ENCODE results near the gene COP1.

DNA sequence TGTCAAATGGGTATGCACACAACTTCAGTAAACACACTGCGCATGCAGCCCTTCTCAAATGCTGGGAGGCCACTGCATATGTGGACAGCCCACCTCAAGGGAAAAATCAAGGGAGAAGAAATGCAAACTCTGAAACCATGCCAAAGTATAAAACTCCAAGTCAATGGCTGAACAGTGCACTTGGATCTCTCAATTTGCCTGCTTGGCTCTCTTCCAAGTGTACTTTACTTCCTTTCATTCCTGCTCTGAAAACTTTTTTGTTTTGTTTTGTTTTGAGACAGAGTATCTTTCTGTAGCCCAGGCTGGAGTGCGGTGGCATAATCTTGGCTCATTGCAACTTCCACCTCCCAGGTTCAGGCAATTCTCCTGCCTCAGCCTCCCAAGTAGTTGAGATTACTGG is 18.8 kb upstream of the COP1 start:
- no peak for TF ChIP-seq OSR1 (CRISPR knock-in tag; IDR thresholded peaks at IDR 0.05)
- TF ChIP-seq, protein P1, sequence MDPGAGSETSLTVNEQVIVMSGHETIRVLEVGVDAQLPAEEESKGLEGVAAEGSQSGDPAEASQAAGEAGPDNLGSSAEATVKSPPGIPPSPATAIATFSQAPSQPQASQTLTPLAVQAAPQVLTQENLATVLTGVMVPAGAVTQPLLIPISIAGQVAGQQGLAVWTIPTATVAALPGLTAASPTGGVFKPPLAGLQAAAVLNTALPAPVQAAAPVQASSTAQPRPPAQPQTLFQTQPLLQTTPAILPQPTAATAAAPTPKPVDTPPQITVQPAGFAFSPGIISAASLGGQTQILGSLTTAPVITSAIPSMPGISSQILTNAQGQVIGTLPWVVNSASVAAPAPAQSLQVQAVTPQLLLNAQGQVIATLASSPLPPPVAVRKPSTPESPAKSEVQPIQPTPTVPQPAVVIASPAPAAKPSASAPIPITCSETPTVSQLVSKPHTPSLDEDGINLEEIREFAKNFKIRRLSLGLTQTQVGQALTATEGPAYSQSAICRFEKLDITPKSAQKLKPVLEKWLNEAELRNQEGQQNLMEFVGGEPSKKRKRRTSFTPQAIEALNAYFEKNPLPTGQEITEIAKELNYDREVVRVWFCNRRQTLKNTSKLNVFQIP (CRISPR knock-in tag; IDR thresholded peaks at IDR 0.05; ENCODE audit: borderline replicate concordance, low read depth), result no peak
- TF ChIP-seq ZFP3 (CRISPR knock-in tag; IDR thresholded peaks at IDR 0.05), result no peak
- TF ChIP-seq, protein P2, sequence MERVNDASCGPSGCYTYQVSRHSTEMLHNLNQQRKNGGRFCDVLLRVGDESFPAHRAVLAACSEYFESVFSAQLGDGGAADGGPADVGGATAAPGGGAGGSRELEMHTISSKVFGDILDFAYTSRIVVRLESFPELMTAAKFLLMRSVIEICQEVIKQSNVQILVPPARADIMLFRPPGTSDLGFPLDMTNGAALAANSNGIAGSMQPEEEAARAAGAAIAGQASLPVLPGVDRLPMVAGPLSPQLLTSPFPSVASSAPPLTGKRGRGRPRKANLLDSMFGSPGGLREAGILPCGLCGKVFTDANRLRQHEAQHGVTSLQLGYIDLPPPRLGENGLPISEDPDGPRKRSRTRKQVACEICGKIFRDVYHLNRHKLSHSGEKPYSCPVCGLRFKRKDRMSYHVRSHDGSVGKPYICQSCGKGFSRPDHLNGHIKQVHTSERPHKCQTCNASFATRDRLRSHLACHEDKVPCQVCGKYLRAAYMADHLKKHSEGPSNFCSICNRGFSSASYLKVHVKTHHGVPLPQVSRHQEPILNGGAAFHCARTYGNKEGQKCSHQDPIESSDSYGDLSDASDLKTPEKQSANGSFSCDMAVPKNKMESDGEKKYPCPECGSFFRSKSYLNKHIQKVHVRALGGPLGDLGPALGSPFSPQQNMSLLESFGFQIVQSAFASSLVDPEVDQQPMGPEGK (CRISPR knock-in tag; IDR thresholded peaks at IDR 0.05; ENCODE audit: borderline replicate concordance), result no peak

Measured in SK-N-SH treated with all-trans-retinoic acid at 6 μM for 48 hours (cell line).